Spleen (tissue), 7 donors: Measurements from ENCODE around the gene PRMT1.

Experiments
- CTCF ChIP-seq, 11 experiments: fragments of 200-600 bp in 7 of 11; fragments of 450-650 bp in 4 of 11; sonication (generic) in 4 of 11; IDR thresholded peaks in 8 of 11; conservative IDR thresholded peaks in 3 of 11; 1 replicate in 7 of 11; 2 replicates in 4 of 11; pipeline versions ENCODE4 v1.4.0 to v1.8.0; 2016 to 2021; ENCODE audit warnings: antibody characterized with exemption in 11 of 11, inconsistent platforms in 4 of 11, mild to moderate bottlenecking in 1 of 11
- POLR2A ChIP-seq, 3 donors: fragments of 450-650 bp; IDR thresholded peaks; one replicate each; pipeline ENCODE4 v1.5.1; 2017; ENCODE audit warnings: antibody characterized with exemption in 3 of 3, mild to moderate bottlenecking in 1 of 3
- donor health status: DM: no; HTN: no; CAD: no; lungs with moderate emphysema.
- donor health status: DM: no; HTN: no; CAD: no.
- donor health status: DM: no; HTN: no; CAD: no.

GRCh38 chr19:49687150-49687549 is 10.1 kb downstream of the PRMT1 start:
- no peak for TF ChIP-seq CTCF (IDR thresholded peaks at IDR 0.05 in 8 of 11, conservative IDR thresholded peaks at IDR 0.05 in 3 of 11)
- TF ChIP-seq POLR2A (IDR thresholded peaks at IDR 0.05) = no peak
